ENCODE results near the gene DAD1. TPM values are rescaled to one million over a fixed set of nuclear protein-coding genes. Genes with fewer than 3 reads are reported as not detected.
"Not testable (repeated sequence)": the region's sequence is repeated elsewhere in the genome, so short reads cannot be mapped to it uniquely, and the experiment has no call there.

Gene DAD1
- total RNA-seq, 1 experiment from 2014 or later: 162 TPM

GRCh38 chr14:22554498-22555383, 34.3 kb downstream of the DAD1 start:
- intact Hi-C loops (cut with micrococcal nuclease): loop anchor here (5.0 kb wide), 1 partner anchor 503 kb away; the partner anchor contains the start of gene CDH24
- TF ChIP-seq JUND (IDR thresholded peaks at IDR 0.05) (no peak), POLR2A (IDR thresholded peaks at IDR 0.05; ENCODE audit: borderline replicate concordance, extremely low read depth, insufficient read depth, insufficient read length) (no peak), CEBPB (IDR thresholded peaks at IDR 0.05; ENCODE audit: low read depth) (no peak), ZNF274 (IDR thresholded peaks at IDR 0.05; ENCODE audit: low read depth, low read length) (no peak), SP1 (IDR thresholded peaks at IDR 0.05; ENCODE audit: low read depth) (no peak), ATF3 (IDR thresholded peaks at IDR 0.05) (no peak), REST (IDR thresholded peaks at IDR 0.05; ENCODE audit: low read depth) (no peak), ELF1 (IDR thresholded peaks at IDR 0.05; ENCODE audit: borderline replicate concordance, low read depth) (no peak)
- no peak for DNase-seq (ENCODE audit: low read depth, low spot score)
- Histone ChIP-seq H3K36me3 (ENCODE audit: control insufficient read depth in 1 of 2, insufficient read depth in 2 of 2, low read length in 2 of 2) (no peaks in the 10 kb centered on the region), H4K20me1 (ENCODE audit: insufficient read depth) (no peaks in the 10 kb centered on the region), H3K27me3 (ENCODE audit: insufficient read depth, low read length) (no peaks in the 10 kb centered on the region), H3K4me3 (replicated peaks in 1 of 2; ENCODE audit: low read depth in 1 of 2, low read length in 2 of 2) (no peak overlapping the region), H3K9ac (ENCODE audit: low read length) (no peak overlapping the region), H3K79me2 (ENCODE audit: insufficient read depth, low read length) (no peaks in the 10 kb centered on the region), H3K9me3 (ENCODE audit: control insufficient read depth in 1 of 2, insufficient read depth in 1 of 2, low read depth in 1 of 2, low read length in 2 of 2) (no peaks in the 10 kb centered on the region), H3K27ac (ENCODE audit: low read depth, low read length) (no peak overlapping the region), H3K4me1 (ENCODE audit: control insufficient read depth in 1 of 2, insufficient read depth in 2 of 2, low read length in 2 of 2) (peaks cover 3 to 18% of the 10 kb centered on the region in 2 experiments), H2AFZ (ENCODE audit: low read depth, low read length, poor library complexity, severe bottlenecking) (no peak overlapping the region), H3K9me2 (ENCODE audit: insufficient read depth) (no peaks in the 10 kb centered on the region), H3K4me2 (ENCODE audit: low read length) (no peak overlapping the region)
- ChIA-PET CTCF (interaction anchor here (1.2 kb wide), 1 partner anchor 166 kb away, joined by 3 read pairs; no protein-coding TSS in a partner anchor), RAD21 (ENCODE audit: low non-redundant PET in 1 of 2, low total read pairs in 2 of 2, uncharacterized antibody in 2 of 2, unreplicated experiment in 2 of 2) (no interaction called here), POLR2A (interaction anchor here (2.2 kb wide), 1 partner anchor 97 kb away, joined by 6 read pairs; no protein-coding TSS in a partner anchor)
- no TSS peak for BruUV-seq (replicated peaks)
- no peak for ATAC-seq

GRCh38 chr14:22553861-22554497, 35.0 kb downstream of the DAD1 start:
- H3K36me3 ChIP-seq (ENCODE audit: control insufficient read depth in 1 of 2, insufficient read depth in 2 of 2, low read length in 2 of 2); H3K9ac ChIP-seq (ENCODE audit: low read length); H3K4me3 ChIP-seq (replicated peaks in 1 of 2; ENCODE audit: low read depth in 1 of 2, low read length in 2 of 2); H3K27me3 ChIP-seq (ENCODE audit: insufficient read depth, low read length); H3K9me2 ChIP-seq (ENCODE audit: insufficient read depth); H3K9me3 ChIP-seq (ENCODE audit: control insufficient read depth in 1 of 2, insufficient read depth in 1 of 2, low read depth in 1 of 2, low read length in 2 of 2); DNase-seq (ENCODE audit: low read depth, low spot score); ATAC-seq; CTCF ChIA-PET; intact Hi-C loops (cut with micrococcal nuclease); H3K4me2 ChIP-seq (ENCODE audit: low read length); H4K20me1 ChIP-seq (ENCODE audit: insufficient read depth); BruUV-seq (replicated peaks); H3K79me2 ChIP-seq (ENCODE audit: insufficient read depth, low read length); RAD21 ChIA-PET (ENCODE audit: low non-redundant PET in 1 of 2, low total read pairs in 2 of 2, uncharacterized antibody in 2 of 2, unreplicated experiment in 2 of 2); POLR2A ChIA-PET; H2AFZ ChIP-seq (ENCODE audit: low read depth, low read length, poor library complexity, severe bottlenecking); H3K27ac ChIP-seq (ENCODE audit: low read depth, low read length): not testable (repeated sequence)
- H3K4me1 ChIP-seq (ENCODE audit: control insufficient read depth in 1 of 2, insufficient read depth in 2 of 2, low read length in 2 of 2): peaks cover 3 to 13% of the 10 kb centered on the region in 2 experiments; a peak in 3 of 4 replicates
